WTC11 (cell line): ENCODE results near the gene RASGRP3. TPM values are rescaled to one million over a fixed set of nuclear protein-coding genes. Genes with fewer than 3 reads are reported as not detected.

Experiments used
- ATAC-seq: fragments of 200-7000 bp; cut with Tn5 transposase; 2 replicates; pipeline ENCODE4 v1.10.0; 2021; ENCODE audit warnings: mild to moderate bottlenecking, moderate library complexity
- CTCF ChIA-PET: fragments of 300-600 bp; sonication (Branson Sonifier 250); formaldehyde crosslinking; loops from one replicate; lab custom pipeline; 2021; ENCODE audit warnings: antibody characterized with exemption; lab: Charles Lee
- POLR2A ChIA-PET: fragments of 350-600 bp; sonication (Branson Sonifier 250); formaldehyde crosslinking; loops from one replicate; lab custom pipeline; 2021; ENCODE audit warnings: antibody characterized with exemption; lab: Charles Lee
- DNase-seq: peaks from one replicate; pipeline ENCODE4 v3.0.0; 2021; ENCODE audit warnings: low spot score
- H3K27ac Mint-ChIP-seq: 2 replicates; pipeline ENCODE4 v1.8.0; 2021; ENCODE audit warnings: mixed read lengths
- H3K27me3 Mint-ChIP-seq: 2 replicates; pipeline ENCODE4 v1.8.0; 2021; ENCODE audit warnings: low read depth, mild to moderate bottlenecking, moderate library complexity, mixed read lengths
- H3K36me3 Mint-ChIP-seq: 2 replicates; pipeline ENCODE4 v1.8.0; 2021; ENCODE audit warnings: mixed read lengths
- H3K4me1 Mint-ChIP-seq: 2 replicates; pipeline ENCODE4 v1.8.0; 2022; ENCODE audit warnings: mixed read lengths
- H3K4me3 Mint-ChIP-seq: 2 replicates; pipeline ENCODE4 v1.8.0; 2021; ENCODE audit warnings: mild to moderate bottlenecking, moderate library complexity, mixed read lengths
- H3K9me3 Mint-ChIP-seq: 2 replicates; pipeline ENCODE4 v1.8.0; 2021; ENCODE audit warnings: mixed read lengths
- ATF1 ChIP-seq: sonication (generic); formaldehyde crosslinking; IDR thresholded peaks from 2 replicates; pipeline ENCODE4 v1.8.1; 2023; ENCODE audit warnings: mild to moderate bottlenecking, moderate library complexity, missing genetic modification reagents
- CREB1 ChIP-seq: sonication (generic); formaldehyde crosslinking; IDR thresholded peaks from 2 replicates; pipeline ENCODE4 v1.8.0; 2023; ENCODE audit warnings: mild to moderate bottlenecking, missing genetic modification reagents
- FOXJ3 ChIP-seq: sonication (generic); formaldehyde crosslinking; IDR thresholded peaks from 2 replicates; pipeline ENCODE4 v1.9.0; 2021; ENCODE audit warnings: missing genetic modification reagents, mild to moderate bottlenecking, borderline replicate concordance
- GRHL2 ChIP-seq: fragments of 250-450 bp; sonication (Bioruptor Pico); IDR thresholded peaks from 2 replicates; pipeline ENCODE4 v1.8.0; 2022; ENCODE audit warnings: mild to moderate bottlenecking, moderate library complexity; ENCODE audit not compliant: insufficient replicate concordance, severe bottlenecking
- MXD4 ChIP-seq: fragments of 250-450 bp; sonication (Bioruptor Pico); IDR thresholded peaks from 2 replicates; pipeline ENCODE4 v1.8.0; 2021; ENCODE audit warnings: mild to moderate bottlenecking, moderate library complexity, borderline replicate concordance
- NR2C2 ChIP-seq: sonication (generic); formaldehyde crosslinking; IDR thresholded peaks from 2 replicates; pipeline ENCODE4 v1.8.0; 2022; ENCODE audit warnings: mild to moderate bottlenecking, missing genetic modification reagents
- PRRX2 ChIP-seq: fragments of 250-450 bp; sonication (Bioruptor Pico); IDR thresholded peaks from 2 replicates; pipeline ENCODE4 v1.8.0; 2021; ENCODE audit warnings: mild to moderate bottlenecking
- RELA ChIP-seq: sonication (generic); formaldehyde crosslinking; IDR thresholded peaks from 2 replicates; pipeline ENCODE4 v1.8.1; 2022; ENCODE audit warnings: missing genetic modification reagents, mild to moderate bottlenecking, borderline replicate concordance
- TP53 ChIP-seq: sonication (generic); formaldehyde crosslinking; IDR thresholded peaks from 2 replicates; pipeline ENCODE4 v1.8.1; 2023; ENCODE audit warnings: mild to moderate bottlenecking, missing genetic modification reagents
- ZNF219 ChIP-seq: sonication (generic); formaldehyde crosslinking; IDR thresholded peaks from 2 replicates; pipeline ENCODE4 v1.8.0; 2023; ENCODE audit warnings: missing genetic modification reagents, mild to moderate bottlenecking, borderline replicate concordance
- ZNF671 ChIP-seq: fragments of 250-450 bp; sonication (Bioruptor Pico); IDR thresholded peaks from 2 replicates; pipeline ENCODE4 v1.8.0; 2021; ENCODE audit warnings: mild to moderate bottlenecking
- total RNA-seq: library from RNA; stranded (reverse); gene quantifications from 3 replicates; pipeline ENCODE4 v1.2.3, GENCODE V29; 2021
- TF ChIP-seq, protein P1 (sequence below): sonication (generic); formaldehyde crosslinking; IDR thresholded peaks from 2 replicates; pipeline ENCODE4 v1.8.1; 2023; ENCODE audit warnings: mild to moderate bottlenecking, missing genetic modification reagents
- TF ChIP-seq, protein P2 (sequence below): sonication (generic); formaldehyde crosslinking; IDR thresholded peaks from 2 replicates; pipeline ENCODE4 v1.8.0; 2022; ENCODE audit warnings: mild to moderate bottlenecking, missing genetic modification reagents
- TF ChIP-seq, protein P3 (sequence below): sonication (generic); formaldehyde crosslinking; IDR thresholded peaks from 2 replicates; pipeline ENCODE4 v1.8.1; 2023; ENCODE audit warnings: mild to moderate bottlenecking, moderate library complexity, missing genetic modification reagents
- TF ChIP-seq, protein P4 (sequence below): fragments of 250-450 bp; sonication (Bioruptor Pico); IDR thresholded peaks from 2 replicates; pipeline ENCODE4 v2.1.2; 2022; ENCODE audit warnings: mild to moderate bottlenecking, moderate library complexity
- TF ChIP-seq, protein P5 (sequence below): sonication (generic); formaldehyde crosslinking; IDR thresholded peaks from 2 replicates; pipeline ENCODE4 v1.8.0; 2023; ENCODE audit warnings: missing genetic modification reagents, mild to moderate bottlenecking, borderline replicate concordance
- TF ChIP-seq, protein P6 (sequence below): sonication (generic); formaldehyde crosslinking; IDR thresholded peaks from 2 replicates; pipeline ENCODE4 v1.8.1; 2022; ENCODE audit warnings: mild to moderate bottlenecking, moderate library complexity, missing genetic modification reagents
- TF ChIP-seq, protein P7 (sequence below): sonication (generic); formaldehyde crosslinking; conservative IDR thresholded peaks from 2 replicates; pipeline ENCODE4 v1.8.1; 2023; ENCODE audit warnings: mild to moderate bottlenecking, low read depth, missing genetic modification reagents, moderate library complexity

RASGRP3 gene
- total RNA-seq, 1 experiment from 2014 or later = 0.11 TPM

DNA sequence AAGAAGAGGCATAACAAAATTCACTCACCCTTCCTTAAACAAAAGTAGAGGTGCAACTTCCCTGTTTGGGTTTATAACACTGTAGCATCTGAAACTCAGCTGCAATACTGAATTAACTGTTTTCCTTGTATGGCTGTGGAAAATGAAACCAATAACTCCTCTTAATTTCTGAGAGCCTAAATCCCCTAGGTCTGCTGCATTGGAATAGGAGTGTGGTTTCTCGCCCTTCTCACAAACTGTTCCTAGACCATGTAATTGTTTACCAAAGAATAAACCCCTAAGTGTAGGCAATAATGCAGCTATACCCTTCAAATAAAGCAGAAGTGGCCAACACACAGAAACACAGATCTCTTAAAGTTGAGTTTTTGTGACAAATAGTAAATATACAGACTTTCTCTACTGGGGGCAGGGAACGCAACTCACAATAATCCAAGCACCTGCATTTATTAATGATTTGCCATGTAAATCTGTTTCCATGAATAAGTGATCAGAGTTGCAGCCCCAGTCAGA, 52.0 kb downstream of the RASGRP3 start:
- Mint-ChIP-seq H3K27ac (no peak overlapping the region), H3K4me1 (peaks cover 2% of the 10 kb centered on the region; the same call in 1 of the 2 replicates), H3K36me3 (no peaks in the 10 kb centered on the region), H3K27me3 (no peaks in the 10 kb centered on the region), H3K9me3 (no peaks in the 10 kb centered on the region), H3K4me3 (no peak overlapping the region)
- ATAC-seq (no peak), DNase-seq (no peak)
- CTCF ChIA-PET = no interaction called here
- TF ChIP-seq RELA (no peak), NR2C2 (CRISPR knock-in tag) (no peak), ATF1 (CRISPR knock-in tag) (no peak), MXD4 (CRISPR knock-in tag) (no peak), FOXJ3 (CRISPR knock-in tag) (no peak), TP53 (no peak), PRRX2 (CRISPR knock-in tag) (no peak), ZNF219 (CRISPR knock-in tag) (no peak), ZNF671 (CRISPR knock-in tag) (no peak), GRHL2 (no peak), CREB1 (CRISPR knock-in tag) (no peak)
- TF ChIP-seq, protein P1, sequence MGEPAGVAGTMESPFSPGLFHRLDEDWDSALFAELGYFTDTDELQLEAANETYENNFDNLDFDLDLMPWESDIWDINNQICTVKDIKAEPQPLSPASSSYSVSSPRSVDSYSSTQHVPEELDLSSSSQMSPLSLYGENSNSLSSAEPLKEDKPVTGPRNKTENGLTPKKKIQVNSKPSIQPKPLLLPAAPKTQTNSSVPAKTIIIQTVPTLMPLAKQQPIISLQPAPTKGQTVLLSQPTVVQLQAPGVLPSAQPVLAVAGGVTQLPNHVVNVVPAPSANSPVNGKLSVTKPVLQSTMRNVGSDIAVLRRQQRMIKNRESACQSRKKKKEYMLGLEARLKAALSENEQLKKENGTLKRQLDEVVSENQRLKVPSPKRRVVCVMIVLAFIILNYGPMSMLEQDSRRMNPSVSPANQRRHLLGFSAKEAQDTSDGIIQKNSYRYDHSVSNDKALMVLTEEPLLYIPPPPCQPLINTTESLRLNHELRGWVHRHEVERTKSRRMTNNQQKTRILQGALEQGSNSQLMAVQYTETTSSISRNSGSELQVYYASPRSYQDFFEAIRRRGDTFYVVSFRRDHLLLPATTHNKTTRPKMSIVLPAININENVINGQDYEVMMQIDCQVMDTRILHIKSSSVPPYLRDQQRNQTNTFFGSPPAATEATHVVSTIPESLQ (CRISPR knock-in tag) = no peak
- TF ChIP-seq, protein P2, sequence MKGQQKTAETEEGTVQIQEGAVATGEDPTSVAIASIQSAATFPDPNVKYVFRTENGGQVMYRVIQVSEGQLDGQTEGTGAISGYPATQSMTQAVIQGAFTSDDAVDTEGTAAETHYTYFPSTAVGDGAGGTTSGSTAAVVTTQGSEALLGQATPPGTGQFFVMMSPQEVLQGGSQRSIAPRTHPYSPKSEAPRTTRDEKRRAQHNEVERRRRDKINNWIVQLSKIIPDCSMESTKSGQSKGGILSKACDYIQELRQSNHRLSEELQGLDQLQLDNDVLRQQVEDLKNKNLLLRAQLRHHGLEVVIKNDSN = no peak
- TF ChIP-seq, protein P3, sequence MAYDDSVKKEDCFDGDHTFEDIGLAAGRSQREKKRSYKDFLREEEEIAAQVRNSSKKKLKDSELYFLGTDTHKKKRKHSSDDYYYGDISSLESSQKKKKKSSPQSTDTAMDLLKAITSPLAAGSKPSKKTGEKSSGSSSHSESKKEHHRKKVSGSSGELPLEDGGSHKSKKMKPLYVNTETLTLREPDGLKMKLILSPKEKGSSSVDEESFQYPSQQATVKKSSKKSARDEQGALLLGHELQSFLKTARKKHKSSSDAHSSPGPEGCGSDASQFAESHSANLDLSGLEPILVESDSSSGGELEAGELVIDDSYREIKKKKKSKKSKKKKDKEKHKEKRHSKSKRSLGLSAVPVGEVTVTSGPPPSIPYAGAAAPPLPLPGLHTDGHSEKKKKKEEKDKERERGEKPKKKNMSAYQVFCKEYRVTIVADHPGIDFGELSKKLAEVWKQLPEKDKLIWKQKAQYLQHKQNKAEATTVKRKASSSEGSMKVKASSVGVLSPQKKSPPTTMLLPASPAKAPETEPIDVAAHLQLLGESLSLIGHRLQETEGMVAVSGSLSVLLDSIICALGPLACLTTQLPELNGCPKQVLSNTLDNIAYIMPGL (CRISPR knock-in tag) = no peak
- TF ChIP-seq, protein P4, sequence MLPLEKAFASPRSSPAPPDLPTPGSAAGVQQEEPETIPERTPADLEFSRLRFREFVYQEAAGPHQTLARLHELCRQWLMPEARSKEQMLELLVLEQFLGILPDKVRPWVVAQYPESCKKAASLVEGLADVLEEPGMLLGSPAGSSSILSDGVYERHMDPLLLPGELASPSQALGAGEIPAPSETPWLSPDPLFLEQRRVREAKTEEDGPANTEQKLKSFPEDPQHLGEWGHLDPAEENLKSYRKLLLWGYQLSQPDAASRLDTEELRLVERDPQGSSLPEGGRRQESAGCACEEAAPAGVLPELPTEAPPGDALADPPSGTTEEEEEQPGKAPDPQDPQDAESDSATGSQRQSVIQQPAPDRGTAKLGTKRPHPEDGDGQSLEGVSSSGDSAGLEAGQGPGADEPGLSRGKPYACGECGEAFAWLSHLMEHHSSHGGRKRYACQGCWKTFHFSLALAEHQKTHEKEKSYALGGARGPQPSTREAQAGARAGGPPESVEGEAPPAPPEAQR (CRISPR knock-in tag) = no peak
- TF ChIP-seq, protein P5, sequence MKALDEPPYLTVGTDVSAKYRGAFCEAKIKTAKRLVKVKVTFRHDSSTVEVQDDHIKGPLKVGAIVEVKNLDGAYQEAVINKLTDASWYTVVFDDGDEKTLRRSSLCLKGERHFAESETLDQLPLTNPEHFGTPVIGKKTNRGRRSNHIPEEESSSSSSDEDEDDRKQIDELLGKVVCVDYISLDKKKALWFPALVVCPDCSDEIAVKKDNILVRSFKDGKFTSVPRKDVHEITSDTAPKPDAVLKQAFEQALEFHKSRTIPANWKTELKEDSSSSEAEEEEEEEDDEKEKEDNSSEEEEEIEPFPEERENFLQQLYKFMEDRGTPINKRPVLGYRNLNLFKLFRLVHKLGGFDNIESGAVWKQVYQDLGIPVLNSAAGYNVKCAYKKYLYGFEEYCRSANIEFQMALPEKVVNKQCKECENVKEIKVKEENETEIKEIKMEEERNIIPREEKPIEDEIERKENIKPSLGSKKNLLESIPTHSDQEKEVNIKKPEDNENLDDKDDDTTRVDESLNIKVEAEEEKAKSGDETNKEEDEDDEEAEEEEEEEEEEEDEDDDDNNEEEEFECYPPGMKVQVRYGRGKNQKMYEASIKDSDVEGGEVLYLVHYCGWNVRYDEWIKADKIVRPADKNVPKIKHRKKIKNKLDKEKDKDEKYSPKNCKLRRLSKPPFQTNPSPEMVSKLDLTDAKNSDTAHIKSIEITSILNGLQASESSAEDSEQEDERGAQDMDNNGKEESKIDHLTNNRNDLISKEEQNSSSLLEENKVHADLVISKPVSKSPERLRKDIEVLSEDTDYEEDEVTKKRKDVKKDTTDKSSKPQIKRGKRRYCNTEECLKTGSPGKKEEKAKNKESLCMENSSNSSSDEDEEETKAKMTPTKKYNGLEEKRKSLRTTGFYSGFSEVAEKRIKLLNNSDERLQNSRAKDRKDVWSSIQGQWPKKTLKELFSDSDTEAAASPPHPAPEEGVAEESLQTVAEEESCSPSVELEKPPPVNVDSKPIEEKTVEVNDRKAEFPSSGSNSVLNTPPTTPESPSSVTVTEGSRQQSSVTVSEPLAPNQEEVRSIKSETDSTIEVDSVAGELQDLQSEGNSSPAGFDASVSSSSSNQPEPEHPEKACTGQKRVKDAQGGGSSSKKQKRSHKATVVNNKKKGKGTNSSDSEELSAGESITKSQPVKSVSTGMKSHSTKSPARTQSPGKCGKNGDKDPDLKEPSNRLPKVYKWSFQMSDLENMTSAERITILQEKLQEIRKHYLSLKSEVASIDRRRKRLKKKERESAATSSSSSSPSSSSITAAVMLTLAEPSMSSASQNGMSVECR = no peak
- TF ChIP-seq, protein P6, sequence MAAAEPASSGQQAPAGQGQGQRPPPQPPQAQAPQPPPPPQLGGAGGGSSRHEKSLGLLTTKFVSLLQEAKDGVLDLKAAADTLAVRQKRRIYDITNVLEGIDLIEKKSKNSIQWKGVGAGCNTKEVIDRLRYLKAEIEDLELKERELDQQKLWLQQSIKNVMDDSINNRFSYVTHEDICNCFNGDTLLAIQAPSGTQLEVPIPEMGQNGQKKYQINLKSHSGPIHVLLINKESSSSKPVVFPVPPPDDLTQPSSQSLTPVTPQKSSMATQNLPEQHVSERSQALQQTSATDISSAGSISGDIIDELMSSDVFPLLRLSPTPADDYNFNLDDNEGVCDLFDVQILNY = no peak
- TF ChIP-seq, protein P7, sequence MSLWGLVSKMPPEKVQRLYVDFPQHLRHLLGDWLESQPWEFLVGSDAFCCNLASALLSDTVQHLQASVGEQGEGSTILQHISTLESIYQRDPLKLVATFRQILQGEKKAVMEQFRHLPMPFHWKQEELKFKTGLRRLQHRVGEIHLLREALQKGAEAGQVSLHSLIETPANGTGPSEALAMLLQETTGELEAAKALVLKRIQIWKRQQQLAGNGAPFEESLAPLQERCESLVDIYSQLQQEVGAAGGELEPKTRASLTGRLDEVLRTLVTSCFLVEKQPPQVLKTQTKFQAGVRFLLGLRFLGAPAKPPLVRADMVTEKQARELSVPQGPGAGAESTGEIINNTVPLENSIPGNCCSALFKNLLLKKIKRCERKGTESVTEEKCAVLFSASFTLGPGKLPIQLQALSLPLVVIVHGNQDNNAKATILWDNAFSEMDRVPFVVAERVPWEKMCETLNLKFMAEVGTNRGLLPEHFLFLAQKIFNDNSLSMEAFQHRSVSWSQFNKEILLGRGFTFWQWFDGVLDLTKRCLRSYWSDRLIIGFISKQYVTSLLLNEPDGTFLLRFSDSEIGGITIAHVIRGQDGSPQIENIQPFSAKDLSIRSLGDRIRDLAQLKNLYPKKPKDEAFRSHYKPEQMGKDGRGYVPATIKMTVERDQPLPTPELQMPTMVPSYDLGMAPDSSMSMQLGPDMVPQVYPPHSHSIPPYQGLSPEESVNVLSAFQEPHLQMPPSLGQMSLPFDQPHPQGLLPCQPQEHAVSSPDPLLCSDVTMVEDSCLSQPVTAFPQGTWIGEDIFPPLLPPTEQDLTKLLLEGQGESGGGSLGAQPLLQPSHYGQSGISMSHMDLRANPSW (CRISPR knock-in tag) = no peak
- POLR2A ChIA-PET = no interaction called here
